CD14-positive monocyte (primary cell): ENCODE measurements around the gene SH2B2. TPM values are rescaled to one million over a fixed set of nuclear protein-coding genes. Genes with fewer than 3 reads are reported as not detected.

Experiments
- DNase-seq, 3 donors: peaks; one replicate each; pipeline ENCODE4 v3.0.0-alpha.2; 2011 to 2022
- H2AFZ ChIP-seq: 2 replicates; pipeline ENCODE4 v1.6.0; 2012; ENCODE audit warnings: mild to moderate bottlenecking, low read depth, low read length, inconsistent platforms; ENCODE audit not compliant: insufficient read depth, poor library complexity, severe bottlenecking
- H3K27ac ChIP-seq, 2 donors: 1 replicate in 1 of 2; 2 replicates in 1 of 2; pipeline ENCODE4 v1.5.1; 2012 to 2013; ENCODE audit warnings: low read length in 2 of 2, control low read depth in 1 of 2, inconsistent platforms in 1 of 2, low read depth in 1 of 2, mild to moderate bottlenecking in 1 of 2
- H3K27me3 ChIP-seq, 2 donors: one replicate each; pipeline versions ENCODE4 v1.6.0 to v1.6.1; 2011 to 2013; ENCODE audit warnings: low read length in 2 of 2; ENCODE audit not compliant: control insufficient read depth in 2 of 2, insufficient read depth in 2 of 2
- H3K36me3 ChIP-seq, 2 donors: replicated peaks in 1 of 2; 1 replicate in 1 of 2; 2 replicates in 1 of 2; pipeline versions ENCODE4 v1.5.1 to v1.6.1; 2012 to 2013; ENCODE audit warnings: low read length in 2 of 2, control low read depth in 1 of 2, inconsistent platforms in 1 of 2, mild to moderate bottlenecking in 1 of 2; ENCODE audit not compliant: insufficient read depth in 2 of 2, control insufficient read depth in 1 of 2
- H3K4me1 ChIP-seq, 2 donors: 1 replicate in 1 of 2; 2 replicates in 1 of 2; pipeline versions ENCODE4 v1.5.1 to v1.6.1; 2012 to 2013; ENCODE audit warnings: low read length in 2 of 2, control low read depth in 1 of 2, inconsistent platforms in 1 of 2, mild to moderate bottlenecking in 1 of 2, moderate library complexity in 1 of 2; ENCODE audit not compliant: insufficient read depth in 2 of 2, control insufficient read depth in 1 of 2
- H3K4me2 ChIP-seq: replicated peaks from 2 replicates; pipeline ENCODE3; 2012; ENCODE audit warnings: low read length, moderate library complexity, mild to moderate bottlenecking; ENCODE audit not compliant: poor library complexity, severe bottlenecking; ENCODE audit errors: extremely low read depth
- H3K4me3 ChIP-seq, 3 experiments: fragments of 200-600 bp in 1 of 3; sonication (generic) in 1 of 3; replicated peaks in 1 of 3; 1 replicate in 2 of 3; 2 replicates in 1 of 3; pipeline ENCODE4 v1.5.1; 2011 to 2013; ENCODE audit warnings: low read length in 3 of 3, mild to moderate bottlenecking in 3 of 3, control low read depth in 2 of 3, low read depth in 2 of 3, inconsistent platforms in 1 of 3, moderate library complexity in 1 of 3
- H3K79me2 ChIP-seq: 2 replicates; pipeline ENCODE4 v1.6.0; 2012; ENCODE audit warnings: mild to moderate bottlenecking, control low read depth, inconsistent platforms, low read length, moderate library complexity; ENCODE audit not compliant: insufficient read depth
- H3K9ac ChIP-seq: 2 replicates; pipeline ENCODE4 v1.6.0; 2017; ENCODE audit warnings: low read length, mild to moderate bottlenecking; ENCODE audit not compliant: insufficient read depth, poor library complexity, severe bottlenecking
- H3K9me3 ChIP-seq, 2 donors: replicated peaks in 1 of 2; 1 replicate in 1 of 2; 2 replicates in 1 of 2; pipeline versions ENCODE4 v1.5.1 to v1.6.1; 2012 to 2013; ENCODE audit warnings: low read length in 2 of 2, control low read depth in 1 of 2; ENCODE audit not compliant: control insufficient read depth in 1 of 2, insufficient read depth in 1 of 2
- H4K20me1 ChIP-seq: 2 replicates; pipeline ENCODE4 v1.6.0; 2012; ENCODE audit warnings: mild to moderate bottlenecking, low read length, control low read depth, moderate library complexity; ENCODE audit not compliant: insufficient read depth
- H3K27ac Mint-ChIP-seq, 7 donors: one replicate each; pipeline ENCODE4 v1.8.0; 2020; ENCODE audit warnings: mild to moderate bottlenecking in 7 of 7, mixed read lengths in 7 of 7, moderate library complexity in 6 of 7, inconsistent platforms in 2 of 7
- H3K27me3 Mint-ChIP-seq, 3 donors: one replicate each; pipeline ENCODE4 v1.8.0; 2021 to 2022; ENCODE audit warnings: low read depth in 3 of 3, mild to moderate bottlenecking in 3 of 3, mixed read lengths in 3 of 3, moderate library complexity in 3 of 3, inconsistent platforms in 1 of 3
- H3K36me3 Mint-ChIP-seq, 2 donors: one replicate each; pipeline ENCODE4 v1.8.0; 2020; ENCODE audit warnings: mixed read lengths in 2 of 2, inconsistent platforms in 1 of 2, mild to moderate bottlenecking in 1 of 2
- H3K4me1 Mint-ChIP-seq: one replicate; pipeline ENCODE4 v1.8.0; 2020; ENCODE audit warnings: mild to moderate bottlenecking, mixed read lengths
- H3K4me3 Mint-ChIP-seq, 2 donors: one replicate each; pipeline ENCODE4 v1.8.0; 2020; ENCODE audit warnings: mild to moderate bottlenecking in 2 of 2, mixed read lengths in 2 of 2, moderate library complexity in 1 of 2
- H3K9me3 Mint-ChIP-seq, 7 donors: one replicate each; pipeline ENCODE4 v1.8.0; 2020 to 2022; ENCODE audit warnings: mixed read lengths in 7 of 7, mild to moderate bottlenecking in 6 of 7, moderate library complexity in 6 of 7, inconsistent platforms in 2 of 7
- CTCF ChIP-seq: fragments of 200-600 bp; IDR thresholded peaks from one replicate; pipeline ENCODE4 v1.8.0; 2022; ENCODE audit warnings: antibody characterized with exemption, mild to moderate bottlenecking
- WGBS: methylation state at CpG from one replicate; pipeline ENCODE4 v1.1.5; 2013; ENCODE audit warnings: missing lambda C conversion rate; ENCODE audit not compliant: insufficient coverage; 5-methylcytosine and 5-hydroxymethylcytosine counted together
- intact Hi-C, 2 donors: fragments of 100-400 bp; cut with micrococcal nuclease; formaldehyde crosslinking; loops; one replicate each; pipeline versions ENCODE4 v1.15.0 to v1.15.1; 2023
- polyA plus RNA-seq, 3 donors: library from polyadenylated mRNA; depleted of rRNA in 1 of 3; unstranded in 2 of 3; stranded (reverse) in 1 of 3; fragments of 300-500 nt in 2 of 3; fragments of >200 nt in 1 of 3; fragmentation: Illumina TruSeq in 2 of 3; gene quantifications; 1 replicate in 2 of 3; 2 replicates in 1 of 3; pipeline ENCODE4 v1.2.3, GENCODE V29; 2012 to 2021

The SH2B2 gene
- polyA plus RNA-seq, 3 donors = 3.8 to 26.3 (median 4.7) TPM

GRCh38 chr7:102287981-102288278 lies 1.3 kb downstream of the SH2B2 start:
- Histone ChIP-seq H3K27me3 (no peaks in the 10 kb centered on the region), H2AFZ (no peak overlapping the region), H3K27ac (no peak overlapping the region), H3K9me3 (no peaks in the 10 kb centered on the region), H3K4me3 (peak overlapping the region; percentile 52 to 93 (median 61)), H3K79me2 (peaks cover 42% of the 10 kb centered on the region), H3K4me1 (peaks cover 51 to 54% of the 10 kb centered on the region in 2 donors), H3K9ac (peak overlapping the region; percentile 72), H4K20me1 (peaks cover 72% of the 10 kb centered on the region), H3K4me2 (peak overlapping the region; percentile 99), H3K36me3 (no peaks in the 10 kb centered on the region)
- no peak for DNase-seq
- TF ChIP-seq CTCF = no peak
- peak overlapping the region; percentile 80 to 85 for H3K4me3 Mint-ChIP-seq
- peaks cover 10 to 11% of the 10 kb centered on the region in 2 donors for H3K36me3 Mint-ChIP-seq
- H3K4me1 Mint-ChIP-seq = peaks cover 44% of the 10 kb centered on the region
- intact Hi-C loops = loop anchor here (2.0 to 10.0 kb wide), 3 partner anchors 19 to 177 kb away; partner anchors contain the start of genes ALKBH4 (in 1 of the 2) and LRWD1 (in 1 of the 2)
- H3K27me3 Mint-ChIP-seq = peaks cover 0 to 9% (median 2%) of the 10 kb centered on the region in 3 donors
- no peak overlapping the region for H3K27ac Mint-ChIP-seq
- no CpG with 5 or more reads among the region's 5 CpGs for WGBS
- no peaks in the 10 kb centered on the region for H3K9me3 Mint-ChIP-seq

GRCh38 chr7:102288285-102288930 lies 1.7 kb downstream of the SH2B2 start:
- WGBS = no CpG with 5 or more reads among the region's 10 CpGs
- peak overlapping the region; percentile 80 to 85 for H3K4me3 Mint-ChIP-seq
- H4K20me1 ChIP-seq = peaks cover 77% of the 10 kb centered on the region
- no peaks in the 10 kb centered on the region for H3K36me3 ChIP-seq
- H2AFZ ChIP-seq = no peak overlapping the region
- H3K27me3 Mint-ChIP-seq = peaks cover 0 to 6% (median 2%) of the 10 kb centered on the region in 3 donors
- intact Hi-C loops = loop anchor here (10.0 kb wide), 2 partner anchors 166 to 176 kb away; partner anchors contain the start of genes ALKBH4 (in 1 of the 2) and LRWD1 (in 1 of the 2)
- peak in 2 of 3 donors; percentile 14 to 23 for DNase-seq
- peaks cover 42% of the 10 kb centered on the region for H3K79me2 ChIP-seq
- H3K27ac ChIP-seq = peak overlapping the region; percentile 13 to 25
- H3K27me3 ChIP-seq = no peaks in the 10 kb centered on the region
- H3K4me2 ChIP-seq = peak overlapping the region; percentile 99
- no peak for TF ChIP-seq CTCF
- peaks cover 44% of the 10 kb centered on the region for H3K4me1 Mint-ChIP-seq
- peak overlapping the region in 2 of 3 experiments; percentile 61 to 93 for H3K4me3 ChIP-seq
- H3K4me1 ChIP-seq = peaks cover 51 to 54% of the 10 kb centered on the region in 2 donors
- H3K36me3 Mint-ChIP-seq = peaks cover 10 to 11% of the 10 kb centered on the region in 2 donors
- H3K9ac ChIP-seq = peak overlapping the region; percentile 72
- no peaks in the 10 kb centered on the region for H3K9me3 Mint-ChIP-seq
- peak overlapping the region; percentile 20 to 86 (median 56) for H3K27ac Mint-ChIP-seq
- no peaks in the 10 kb centered on the region for H3K9me3 ChIP-seq
